ENCODE measurements around the gene TMC6.
A peak's percentile ranks its signal among the peaks of the same experiment; 100 is the strongest.

Gene TMC6

DNA sequence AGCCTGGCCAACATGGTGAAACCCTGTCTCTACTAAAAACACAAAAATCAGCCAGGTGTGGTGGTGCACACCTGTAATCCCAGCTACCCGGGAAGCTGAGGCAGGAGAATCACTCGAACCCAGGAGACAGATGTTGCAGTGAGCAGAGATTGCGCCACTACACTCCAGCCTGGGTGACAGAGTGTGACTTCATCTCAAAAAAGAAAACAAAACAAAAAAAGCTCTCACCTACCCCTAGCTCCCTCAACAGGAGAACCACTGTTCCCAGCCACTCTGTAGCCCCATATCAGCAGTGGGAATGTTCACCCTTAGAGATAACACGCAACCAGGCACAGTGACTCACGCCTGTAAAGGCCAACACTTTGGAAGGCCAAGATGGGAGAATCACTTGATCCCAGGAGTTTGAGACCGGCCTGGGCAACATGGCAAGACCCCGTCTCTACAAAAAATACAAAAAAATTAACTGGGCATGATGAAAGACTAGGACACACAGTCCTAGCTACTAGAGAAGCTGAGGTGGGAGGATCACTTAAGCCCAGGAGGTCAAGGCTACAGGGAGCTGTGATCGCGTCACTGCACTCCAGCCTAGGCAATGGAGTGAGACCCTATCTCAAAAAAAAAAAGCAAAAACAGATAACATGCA, 7.4 kb upstream of the TMC6 start:
- ATAC-seq: no peak
- no peak for DNase-seq

DNA sequence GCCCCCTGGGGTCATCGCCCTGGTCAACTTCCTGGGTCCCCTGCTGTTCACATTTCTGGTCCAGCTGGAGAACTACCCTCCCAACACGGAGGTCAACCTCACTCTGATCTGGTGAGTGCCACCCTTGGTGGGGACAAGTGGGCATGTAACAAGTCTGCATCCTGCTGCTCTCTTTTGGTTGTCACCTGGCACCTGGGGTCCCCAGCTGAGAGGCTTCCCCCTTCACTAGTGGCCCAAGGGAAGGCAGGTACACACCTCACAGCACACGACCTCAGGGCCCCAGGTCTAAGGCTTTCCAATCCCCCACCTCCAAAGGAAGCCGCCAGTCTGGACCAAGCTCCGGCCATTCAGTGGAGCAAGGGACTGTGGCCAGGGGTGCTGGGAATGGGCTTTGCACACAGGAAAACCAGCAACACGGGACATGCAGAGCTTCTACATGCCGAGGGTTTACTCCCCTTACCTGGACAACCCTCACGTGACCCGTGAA, 6.4 kb upstream of the TMC6 start:
- DNase-seq: no peak
- ATAC-seq: no peak

DNA sequence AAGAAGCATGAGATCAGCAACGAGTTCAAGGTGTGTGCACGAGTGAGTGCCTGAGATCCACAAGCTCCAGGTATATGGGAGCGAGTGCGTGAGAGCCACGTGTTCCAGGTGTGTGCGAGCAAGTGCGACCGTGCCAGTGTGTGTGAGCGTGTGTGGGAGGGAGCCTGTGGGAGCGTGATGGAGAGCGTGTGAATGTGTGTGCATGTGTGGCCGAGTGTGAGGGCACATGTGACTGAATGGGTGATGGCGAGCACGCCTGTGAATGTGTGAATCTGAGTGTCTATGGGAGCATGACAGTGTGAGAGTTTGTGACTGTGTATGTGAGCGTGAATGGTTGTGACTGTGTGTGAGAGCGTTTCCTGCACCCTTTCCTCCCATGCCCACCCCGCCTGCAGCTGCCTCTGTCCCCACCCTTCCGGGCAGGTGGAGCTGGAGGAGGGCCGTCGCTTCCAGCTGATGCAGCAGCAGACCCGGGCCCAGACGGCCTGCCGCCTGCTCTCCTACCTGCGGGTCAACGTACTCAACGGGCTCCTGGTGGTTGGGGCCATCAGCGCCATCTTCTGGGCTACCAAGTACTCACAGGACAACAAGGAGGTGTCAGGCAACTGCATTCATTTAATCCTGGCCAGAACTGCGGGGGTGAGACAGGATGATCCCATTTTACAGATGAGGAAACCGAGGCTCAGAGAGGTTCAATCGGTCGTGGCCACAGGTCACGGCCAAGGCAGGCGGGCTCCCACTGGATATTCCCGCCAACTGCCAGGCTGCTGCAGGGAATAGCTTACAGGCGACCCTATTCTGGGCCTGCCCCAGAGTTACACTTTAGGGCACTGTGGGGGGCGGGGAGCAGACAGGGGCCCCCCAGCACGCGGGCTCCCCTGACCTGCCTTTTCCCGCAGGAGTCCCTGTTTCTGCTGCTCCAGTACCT, 5.7 kb upstream of the TMC6 start:
- peak; percentile 4 for ATAC-seq
- peak; percentile 76 for DNase-seq

DNA sequence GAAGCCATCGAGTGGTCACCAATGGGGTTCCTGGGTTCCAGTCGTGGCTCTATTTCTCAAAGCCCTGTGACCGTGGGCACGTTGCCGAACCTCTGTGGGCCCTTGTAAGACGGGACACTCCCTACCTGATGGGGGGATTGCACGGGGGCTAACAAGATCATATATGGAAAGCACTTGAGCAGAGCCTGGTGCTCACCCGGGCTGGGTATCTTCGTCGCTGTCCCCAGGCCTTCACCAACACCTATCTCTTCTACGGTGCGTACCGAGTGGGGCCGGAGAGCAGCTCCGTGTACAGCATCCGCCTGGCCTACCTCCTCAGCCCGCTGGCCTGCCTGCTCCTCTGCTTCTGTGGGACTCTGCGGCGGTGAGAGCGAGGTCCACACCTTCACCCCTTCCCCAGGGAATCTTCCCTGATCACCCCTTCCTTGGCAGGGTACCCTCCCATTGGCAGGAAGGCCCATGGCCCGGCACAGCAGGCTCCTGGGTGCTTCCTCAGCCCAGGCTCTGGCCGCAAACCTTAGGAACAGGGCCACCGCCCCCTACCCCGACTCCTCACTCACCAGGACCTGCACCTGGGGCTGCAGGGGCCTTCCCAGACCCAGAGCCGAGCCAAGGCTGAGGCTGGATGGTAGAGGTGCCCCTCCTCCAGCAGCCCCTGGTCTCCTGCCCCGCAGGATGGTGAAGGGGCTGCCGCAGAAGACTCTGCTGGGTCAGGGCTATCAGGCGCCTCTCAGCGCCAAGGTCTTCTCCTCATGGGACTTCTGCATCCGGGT, 4.8 kb upstream of the TMC6 start:
- ATAC-seq (no peak), DNase-seq (no peak)

DNA sequence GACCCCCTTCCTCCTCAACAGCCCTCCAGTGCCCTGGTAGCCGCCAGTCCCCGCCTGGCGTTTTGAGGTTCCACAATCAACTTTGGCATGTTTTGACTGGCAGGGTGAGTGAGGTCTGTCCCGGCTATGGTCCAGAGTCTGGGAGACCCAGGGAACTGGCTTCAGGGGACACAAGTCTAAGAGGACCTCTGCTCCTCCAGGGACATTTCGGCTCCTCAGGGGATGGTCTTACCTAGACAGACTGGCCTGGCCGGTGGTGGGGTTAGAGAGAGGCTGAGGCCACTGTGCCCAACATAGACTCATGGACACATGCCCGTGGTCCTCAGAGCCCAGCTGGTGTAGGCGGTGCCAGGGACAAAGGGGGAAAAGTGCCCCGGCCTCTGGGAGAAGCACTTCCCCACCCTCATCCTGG, 4.2 kb upstream of the TMC6 start:
- ATAC-seq: no peak
- no peak for DNase-seq

DNA sequence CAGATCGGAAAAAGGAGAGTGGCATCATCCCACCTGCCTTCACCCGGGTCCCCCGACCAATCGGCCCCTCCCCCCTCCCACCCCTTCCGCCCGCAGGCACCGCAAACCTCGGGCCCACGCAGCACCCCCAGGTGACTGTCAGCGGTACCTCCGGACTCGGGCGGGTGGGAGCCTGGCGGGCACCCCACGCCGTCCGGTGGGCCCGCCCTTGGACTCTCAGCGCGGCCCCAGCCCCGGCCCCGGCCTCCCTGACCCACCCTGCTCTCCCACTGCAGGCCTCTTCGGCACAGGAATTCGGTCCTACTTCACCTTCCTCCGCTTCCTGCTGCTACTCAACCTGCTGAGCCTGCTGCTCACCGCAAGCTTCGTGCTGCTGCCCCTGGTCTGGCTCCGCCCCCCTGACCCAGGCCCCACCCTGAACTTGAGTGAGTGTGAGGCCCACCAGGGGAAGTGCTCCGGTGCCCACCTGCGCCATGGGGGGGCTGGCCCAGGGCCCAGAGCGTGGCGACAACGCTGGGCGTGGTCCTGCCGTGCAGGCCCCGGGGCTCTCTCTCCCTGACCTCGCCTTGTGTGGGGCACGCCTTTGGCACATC, 3.6 kb upstream of the TMC6 start:
- peak; percentile 83 for DNase-seq
- peak; percentile 15 for ATAC-seq

DNA sequence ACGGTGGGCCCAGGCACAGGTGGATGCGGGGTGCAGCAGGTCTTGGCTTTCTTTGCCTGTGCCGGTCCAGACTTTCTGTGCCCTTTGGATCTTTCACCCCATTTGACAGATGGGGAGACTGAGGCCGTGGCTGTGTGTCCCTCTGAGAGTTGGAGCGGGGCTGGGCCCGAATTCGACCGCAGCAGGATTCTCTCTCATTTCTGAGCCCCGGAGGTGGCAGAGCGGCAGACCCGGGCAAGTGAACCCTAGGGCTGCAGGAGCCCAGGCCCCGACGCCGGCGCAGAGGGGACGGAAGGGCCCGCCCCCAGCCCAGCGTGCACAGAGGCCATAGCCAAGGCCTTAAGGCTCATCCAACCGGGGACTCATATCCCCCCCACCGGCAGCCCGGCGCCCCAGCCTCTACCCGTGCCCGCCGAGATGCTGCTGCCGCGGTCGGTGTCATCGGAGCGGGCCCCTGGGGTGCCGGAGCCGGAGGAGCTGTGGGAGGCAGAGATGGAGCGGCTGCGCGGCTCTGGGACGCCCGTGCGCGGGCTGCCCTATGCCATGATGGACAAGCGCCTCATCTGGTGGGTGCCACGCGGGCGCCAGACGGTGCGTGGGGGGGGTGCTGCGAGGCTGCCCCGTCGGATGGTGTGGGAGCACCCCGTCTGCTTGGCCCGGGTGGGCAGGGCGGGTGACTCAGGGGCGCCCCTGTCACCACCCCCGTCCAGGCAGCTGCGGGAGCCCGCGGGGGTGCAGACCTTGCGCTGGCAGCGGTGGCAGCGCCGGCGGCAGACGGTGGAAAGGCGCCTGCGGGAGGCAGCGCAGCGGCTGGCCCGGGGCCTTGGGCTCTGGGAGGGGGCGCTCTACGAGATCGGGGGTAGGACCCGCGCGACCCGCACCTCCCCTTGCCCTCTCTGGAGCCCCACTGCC, 2.9 kb upstream of the TMC6 start:
- DNase-seq (peak; percentile 70), ATAC-seq (peak; percentile 4)

DNA sequence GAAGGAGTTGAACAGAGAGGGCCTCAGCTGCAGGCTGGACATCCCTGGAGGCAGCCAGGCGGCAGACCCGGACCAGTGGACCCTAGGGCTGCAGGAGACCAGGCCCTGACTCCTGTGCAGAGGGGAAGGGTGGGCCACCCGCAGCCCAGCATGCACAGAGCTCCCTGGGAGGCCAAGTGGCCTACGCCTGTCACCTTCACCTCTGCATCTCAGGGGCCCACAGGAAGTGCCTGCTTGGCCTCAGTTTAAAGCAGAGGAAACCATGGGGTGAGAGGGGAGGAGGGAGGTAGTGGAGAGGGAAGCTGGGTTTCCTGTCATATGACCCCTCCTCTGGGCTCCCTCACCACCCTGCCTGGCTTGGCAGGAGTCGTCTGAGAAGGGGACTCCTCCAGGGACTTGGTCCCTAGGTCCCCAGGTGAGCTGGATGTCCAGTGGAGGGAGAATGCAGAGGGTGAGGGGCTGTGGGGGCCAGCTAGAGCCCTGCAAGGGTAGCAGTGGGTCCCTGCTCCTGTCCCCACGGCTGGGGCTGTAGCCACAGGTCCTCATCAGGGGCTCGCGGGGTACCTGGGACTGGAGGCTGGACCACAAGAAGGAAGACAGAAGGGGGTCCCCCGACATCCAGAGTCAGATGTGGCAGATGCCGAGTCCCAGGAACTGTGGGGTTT, 2.0 kb upstream of the TMC6 start, which contains the start of gene TMC8:
TMC8 (plus strand) TSS at position 335 of the 665 bp plus-strand sequence. CDS start 818 bp downstream, outside the sequence.
- DNase-seq (peak; percentile 78), ATAC-seq (peak; percentile 42)

DNA sequence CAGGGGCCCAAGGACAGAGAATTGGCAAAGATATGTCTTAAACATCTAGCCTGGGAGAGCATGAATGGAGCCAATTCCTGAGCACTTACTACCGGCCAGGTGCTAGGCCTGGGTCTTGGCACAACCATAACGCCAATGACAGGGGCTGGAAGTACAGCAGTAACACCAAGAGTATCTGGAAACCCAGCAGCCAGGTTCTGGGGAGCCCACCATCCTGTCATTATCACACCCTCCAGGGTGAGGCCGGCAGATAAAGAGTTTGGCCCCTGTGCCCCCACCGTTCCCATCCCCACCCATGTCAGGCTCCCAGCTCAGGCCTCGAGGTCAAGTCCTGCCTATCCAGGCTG, 1.5 kb upstream of the TMC6 start:
- ATAC-seq (no peak), DNase-seq (no peak)

DNA sequence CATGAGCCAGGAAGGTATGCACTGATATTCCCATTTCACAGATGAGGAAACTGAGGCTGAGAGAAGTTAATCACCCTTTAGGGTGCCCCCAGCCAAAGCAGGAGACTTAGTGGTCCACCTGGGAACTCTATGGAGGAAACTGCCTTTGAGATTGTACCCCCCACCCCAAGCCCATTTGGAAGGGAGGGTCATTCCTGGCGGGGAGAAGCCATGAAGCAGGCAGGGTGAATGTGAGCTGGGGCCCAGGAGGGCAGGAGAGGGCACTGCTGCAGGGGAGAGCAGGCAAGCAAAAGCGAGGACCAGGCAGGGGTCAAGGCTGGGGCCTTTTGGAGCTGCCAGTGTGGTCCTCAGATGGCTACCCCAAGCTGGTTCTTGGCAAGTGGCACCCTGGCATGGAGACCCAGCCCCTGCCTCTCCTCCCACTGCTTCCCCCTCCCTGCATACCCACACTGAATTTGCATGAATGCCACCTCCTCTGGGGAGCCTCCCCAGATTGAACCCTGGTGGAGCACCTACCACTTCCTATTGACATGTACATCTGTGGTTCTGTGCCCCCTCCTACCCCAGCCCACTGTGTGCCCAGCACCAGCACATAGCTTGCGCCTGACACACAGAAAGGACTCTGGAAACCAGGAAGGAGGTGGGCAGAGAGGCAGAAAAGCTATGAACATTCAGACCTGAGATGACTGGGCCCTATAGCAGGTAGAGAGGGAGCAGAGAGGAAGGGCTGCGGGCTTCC, 965 bp upstream of the TMC6 start:
- peak; percentile 66 for DNase-seq
- ATAC-seq: no peak

DNA sequence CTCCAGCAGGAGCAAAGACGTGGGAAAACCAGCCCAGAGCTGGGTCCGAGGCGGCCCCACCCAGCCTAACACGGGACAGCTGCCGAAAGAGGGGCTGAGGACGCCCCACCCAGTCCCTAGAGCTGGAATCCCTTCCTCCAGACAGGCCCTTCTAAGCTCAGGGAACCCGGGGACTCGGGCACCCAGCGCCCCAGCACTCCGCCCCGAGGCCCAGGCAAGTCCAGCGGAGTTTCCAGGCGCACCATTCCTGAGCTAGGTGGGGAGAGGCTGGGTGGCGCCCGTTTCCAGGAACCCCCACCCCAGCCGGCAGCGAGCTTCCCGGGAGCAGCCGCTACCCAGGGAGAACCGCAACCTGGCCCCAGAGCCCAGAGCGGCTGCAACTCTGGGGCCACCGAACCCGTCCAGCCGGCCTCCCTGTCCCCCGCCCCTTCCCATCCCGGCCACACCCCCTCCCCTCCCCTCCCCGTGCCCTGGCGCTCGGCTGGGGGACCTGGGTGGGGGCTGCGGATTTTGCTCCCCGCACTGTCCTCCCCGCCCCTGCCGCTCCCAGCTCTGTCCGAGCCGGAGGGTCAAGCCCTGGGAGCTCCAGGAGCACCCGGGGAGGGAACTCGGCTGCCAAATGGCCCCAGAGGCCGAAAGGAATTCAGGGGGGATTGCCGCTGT, 536 bp downstream of the TMC6 start:
- DNase-seq: no peak
- ATAC-seq: no peak

DNA sequence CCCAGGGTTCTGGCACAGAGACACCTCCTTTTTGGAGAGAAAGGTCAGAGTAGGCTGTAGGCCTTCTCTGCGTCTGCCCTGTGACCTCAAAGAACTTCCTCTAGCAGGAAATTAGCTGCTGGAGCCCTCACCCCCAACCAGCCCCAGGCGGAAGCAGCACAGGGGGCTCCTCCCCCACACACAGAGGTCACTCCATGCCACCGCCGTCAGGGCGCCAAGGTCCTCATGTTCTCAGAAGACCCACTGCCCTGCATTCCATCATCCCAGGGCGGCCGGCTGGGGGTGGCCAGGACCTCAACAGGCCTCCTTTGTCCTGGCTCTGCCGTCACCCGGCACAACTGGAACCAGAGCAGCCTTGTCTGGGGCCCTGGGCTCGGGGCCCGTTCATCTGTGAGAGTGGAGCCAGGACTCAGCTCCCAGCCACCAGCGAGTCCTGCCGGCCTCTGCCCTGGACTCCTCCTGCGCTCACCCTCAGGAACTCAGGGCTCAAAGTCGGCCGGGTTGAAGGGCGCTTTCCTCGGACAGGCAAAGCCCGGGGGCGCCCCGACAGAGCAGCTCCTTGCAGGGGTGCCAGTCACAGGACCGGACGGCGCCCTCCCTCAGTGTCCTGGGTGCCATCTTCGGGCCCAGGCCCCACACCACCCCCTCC, 1.2 kb downstream of the TMC6 start:
- ATAC-seq: peak; percentile 47

DNA sequence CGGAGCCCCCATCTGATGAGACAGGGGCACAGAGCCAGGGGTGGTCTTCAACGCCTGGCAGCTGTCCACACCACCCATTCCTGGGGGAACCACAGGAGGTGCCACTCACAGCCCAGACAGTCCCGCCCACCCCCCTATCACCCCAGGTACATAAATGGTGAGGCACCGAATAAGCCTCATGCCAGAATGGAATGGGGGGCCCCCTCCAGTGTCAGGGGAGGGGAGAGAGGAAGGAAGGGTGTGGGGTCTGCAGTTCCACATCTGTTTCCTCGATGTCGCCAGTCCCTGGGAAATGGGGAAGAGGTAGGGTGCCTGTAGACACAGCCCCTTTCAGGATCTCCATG, 1.7 kb downstream of the TMC6 start:
- DNase-seq (no peak), ATAC-seq (no peak)

More for the DNA sequence above, 1.2 kb downstream of the TMC6 start:
- peak; percentile 82 for DNase-seq

DNA sequence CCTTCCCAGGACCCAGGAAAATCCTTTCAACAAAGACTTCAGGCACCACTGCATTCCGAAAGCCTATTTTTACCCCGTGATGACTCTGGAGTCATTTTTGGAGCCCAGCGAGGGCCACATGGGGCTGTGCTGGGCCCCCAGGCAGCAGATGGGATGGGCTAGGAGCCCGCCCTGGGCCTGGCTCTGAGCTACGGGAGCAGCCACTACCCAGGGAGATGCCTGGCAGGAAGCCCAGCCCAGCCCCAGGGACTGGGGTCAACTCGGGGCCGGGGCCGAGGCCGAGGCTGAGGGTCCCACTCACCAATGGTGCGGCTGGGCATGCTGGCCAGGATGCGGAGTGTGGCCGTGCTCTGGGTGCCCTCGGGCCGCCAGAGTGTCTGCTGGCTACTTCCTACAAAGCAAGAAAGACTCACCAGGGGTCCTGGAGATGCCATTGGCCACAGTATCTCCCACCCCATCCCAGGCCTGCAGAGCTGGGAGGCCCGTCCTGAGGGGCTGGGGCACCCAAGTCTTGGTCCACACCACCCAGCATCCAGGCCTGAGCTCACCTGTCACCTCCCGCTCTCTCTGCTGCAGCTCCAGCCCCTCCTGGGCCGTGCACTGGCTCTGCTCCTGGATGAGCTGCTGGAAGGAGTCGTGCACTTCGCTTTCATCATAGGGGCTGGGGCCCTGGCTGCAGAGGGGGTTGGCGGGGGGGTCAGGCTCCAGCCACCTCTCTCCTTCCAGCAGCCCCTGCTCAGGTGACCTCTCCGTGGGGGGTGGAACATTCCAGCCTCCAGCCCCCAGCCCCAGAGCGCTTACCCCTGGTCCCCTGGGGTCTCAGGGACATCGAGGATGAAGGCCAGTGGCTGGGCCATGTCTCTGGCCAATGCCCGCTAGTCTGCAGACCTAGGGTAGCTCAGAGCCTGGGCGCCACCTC, 2.3 kb downstream of the TMC6 start:
- DNase-seq: no peak
- ATAC-seq: no peak

DNA sequence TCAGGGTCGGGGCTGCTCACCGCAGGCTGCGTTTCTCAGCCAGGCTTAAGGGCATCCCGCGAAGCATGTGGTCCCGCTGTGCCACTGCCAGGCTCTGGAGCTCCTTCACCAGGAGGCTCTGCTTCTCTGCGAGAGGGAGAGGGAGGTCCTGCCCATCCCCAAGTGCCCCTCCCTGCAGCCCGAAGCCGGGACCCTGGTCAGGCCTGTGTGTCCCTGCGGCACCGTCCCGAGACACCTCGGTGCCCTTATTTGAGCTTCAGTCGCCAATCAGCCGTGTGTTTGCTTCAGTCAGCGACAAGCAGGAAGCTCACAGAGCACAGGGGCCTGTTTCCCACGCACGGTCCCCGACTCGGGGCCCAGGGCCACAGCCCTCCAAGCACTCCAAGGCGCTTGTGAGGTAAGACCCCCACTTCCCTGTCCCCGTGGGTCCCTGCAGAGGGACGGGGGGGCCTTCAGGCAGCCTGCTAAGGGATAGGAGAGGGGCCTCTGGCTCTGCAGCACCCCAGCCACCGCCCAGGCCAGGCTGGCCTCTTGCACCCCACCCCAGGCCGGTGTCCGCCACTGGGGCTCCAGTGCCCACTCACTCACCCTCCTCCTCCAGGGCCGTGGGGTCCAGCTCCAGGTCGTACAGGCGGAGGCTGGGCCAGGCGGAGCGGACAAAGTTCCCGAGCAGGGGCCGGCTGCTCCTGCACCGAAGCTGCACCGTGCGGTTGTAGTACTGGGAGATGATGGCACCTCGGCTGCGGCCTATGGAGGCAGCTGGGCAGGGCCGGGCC, 3.2 kb downstream of the TMC6 start:
- DNase-seq: no peak

DNA sequence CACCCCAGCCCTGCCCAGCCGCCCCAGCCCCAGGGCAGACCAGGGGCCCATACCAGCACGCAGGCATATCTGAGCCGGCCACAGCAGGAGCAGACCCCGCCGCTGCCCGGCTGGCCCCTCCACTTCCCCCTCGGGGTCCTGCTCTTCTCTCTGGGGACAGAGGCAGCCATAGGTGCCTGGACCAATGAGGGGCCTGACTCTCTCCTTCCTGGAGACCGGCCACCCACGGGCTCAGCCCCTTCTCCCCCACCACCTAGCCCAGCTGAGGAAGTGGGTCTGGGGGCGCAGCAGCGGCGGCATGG, 3.8 kb downstream of the TMC6 start:
- no peak for ATAC-seq

More for the DNA sequence above, 3.2 kb downstream of the TMC6 start:
- ATAC-seq: no peak

More for the DNA sequence above, 3.8 kb downstream of the TMC6 start:
- no peak for DNase-seq
